Central memory CD4-positive, alpha-beta T cell (primary cell): ENCODE measurements around the gene ZSWIM9.
A peak's percentile ranks its signal among the peaks of the same experiment; 100 is the strongest.

Experiments used
- DNase-seq: peaks from one replicate; pipeline ENCODE4 v3.0.0; 2022

Gene ZSWIM9

GRCh38 chr19:48175578-48175977 is 5.1 kb downstream of the ZSWIM9 start:
- DNase-seq: no peak

GRCh38 chr19:48176226-48176625 is 5.7 kb downstream of the ZSWIM9 start:
- no peak for DNase-seq

GRCh38 chr19:48181505-48181904 is 11.0 kb downstream of the ZSWIM9 start:
- no peak for DNase-seq

- no peak for DNase-seq
Measured at GRCh38 chr19:48182434-48182833, 12.0 kb downstream of the ZSWIM9 start.

GRCh38 chr19:48183356-48183755 is 12.9 kb downstream of the ZSWIM9 start:
- no peak for DNase-seq

GRCh38 chr19:48186015-48186414 is 15.5 kb downstream of the ZSWIM9 start:
- DNase-seq: no peak

GRCh38 chr19:48186541-48186991 is 16.1 kb downstream of the ZSWIM9 start:
- DNase-seq: no peak

- peak; percentile 56 for DNase-seq
Measured at GRCh38 chr19:48190288-48190884, 19.9 kb downstream of the ZSWIM9 start.

- DNase-seq: no peak
Measured at GRCh38 chr19:48190885-48191284, 20.4 kb downstream of the ZSWIM9 start.

GRCh38 chr19:48192750-48193149 is 22.3 kb downstream of the ZSWIM9 start:
- no peak for DNase-seq

GRCh38 chr19:48194041-48194843 is 23.8 kb downstream of the ZSWIM9 start:
- no peak for DNase-seq

GRCh38 chr19:48194844-48195830 is 24.7 kb downstream of the ZSWIM9 start:
- no peak for DNase-seq

- no peak for DNase-seq
Measured at GRCh38 chr19:48196321-48196763, 25.9 kb downstream of the ZSWIM9 start.

GRCh38 chr19:48196933-48197665 is 26.6 kb downstream of the ZSWIM9 start:
- DNase-seq: no peak

- no peak for DNase-seq
Measured at GRCh38 chr19:48203222-48203793, 32.8 kb downstream of the ZSWIM9 start.

GRCh38 chr19:48203794-48204628 is 33.5 kb downstream of the ZSWIM9 start:
- peak; percentile 89 for DNase-seq

- DNase-seq: no peak
Measured at GRCh38 chr19:48206397-48207093, 36.1 kb downstream of the ZSWIM9 start.

GRCh38 chr19:48210005-48210404 is 39.5 kb downstream of the ZSWIM9 start:
- DNase-seq: no peak

- no peak for DNase-seq
Measured at GRCh38 chr19:48213959-48214358, 43.5 kb downstream of the ZSWIM9 start.

- DNase-seq: no peak
Measured at GRCh38 chr19:48216933-48217332, 46.5 kb downstream of the ZSWIM9 start.
